ENCODE results near the gene RAB1B. TPM values are rescaled to one million over a fixed set of nuclear protein-coding genes. Genes with fewer than 3 reads are reported as not detected.

The RAB1B gene
- total RNA-seq, 1 donor from 2014 or later = 124 TPM

DNA sequence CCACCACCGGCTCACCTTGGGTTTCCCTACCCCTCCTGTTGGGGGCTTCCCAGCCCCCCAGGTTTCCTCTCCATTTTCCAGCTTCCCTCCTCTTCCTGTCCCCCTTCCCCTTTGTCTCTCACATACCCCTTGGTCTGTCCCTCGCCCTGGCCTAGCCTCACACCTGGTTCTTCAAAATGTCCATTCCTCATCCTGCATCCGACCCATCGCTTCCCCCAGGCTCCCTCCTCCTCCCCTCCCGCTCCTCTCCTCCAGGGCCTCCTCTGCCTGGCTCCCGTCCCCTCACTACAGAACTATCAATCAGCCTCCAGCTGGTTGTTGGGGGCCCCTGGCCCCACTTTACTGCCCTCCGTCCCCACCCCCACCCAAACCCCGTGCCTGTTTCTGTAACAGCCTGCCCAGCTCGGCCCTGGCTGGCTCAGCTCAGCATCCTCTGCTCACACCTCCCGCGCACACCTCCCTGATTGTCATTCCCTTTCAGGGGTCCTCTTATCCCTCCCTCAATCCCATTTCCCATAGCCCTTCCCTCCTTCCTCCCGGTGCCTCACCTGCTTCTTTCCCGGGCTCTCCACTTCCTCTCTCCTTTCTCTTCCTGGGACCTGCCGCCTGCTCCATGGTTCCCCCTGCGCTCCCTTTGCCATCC lies 10.8 kb downstream of the RAB1B start:
- no peak for DNase-seq (ENCODE audit: low spot score)
- intact Hi-C loops (cut with DNase I) = no loop called here

DNA sequence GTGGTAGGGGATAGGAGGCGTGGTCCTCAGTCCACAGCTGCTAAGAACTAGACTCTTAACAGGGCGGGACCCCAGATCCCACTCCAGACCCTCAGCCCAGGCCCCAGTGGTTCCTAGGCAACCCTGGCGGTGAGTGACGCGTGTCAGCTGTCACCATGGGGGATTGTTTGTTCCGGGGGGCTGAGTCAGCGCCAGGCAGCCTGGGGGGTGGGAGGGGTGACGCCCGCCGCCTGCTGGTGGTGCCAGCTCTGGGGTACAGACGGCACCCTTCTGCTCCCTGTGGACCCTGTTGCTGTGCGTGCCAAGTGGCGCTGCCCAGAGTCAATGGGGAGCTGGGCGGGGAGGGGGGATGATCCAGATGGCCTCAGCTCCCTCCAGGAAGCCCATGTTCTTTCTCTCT lies 12.0 kb downstream of the RAB1B start:
- intact Hi-C loops (cut with DNase I) = no loop called here
- no peak for DNase-seq (ENCODE audit: low spot score)

DNA sequence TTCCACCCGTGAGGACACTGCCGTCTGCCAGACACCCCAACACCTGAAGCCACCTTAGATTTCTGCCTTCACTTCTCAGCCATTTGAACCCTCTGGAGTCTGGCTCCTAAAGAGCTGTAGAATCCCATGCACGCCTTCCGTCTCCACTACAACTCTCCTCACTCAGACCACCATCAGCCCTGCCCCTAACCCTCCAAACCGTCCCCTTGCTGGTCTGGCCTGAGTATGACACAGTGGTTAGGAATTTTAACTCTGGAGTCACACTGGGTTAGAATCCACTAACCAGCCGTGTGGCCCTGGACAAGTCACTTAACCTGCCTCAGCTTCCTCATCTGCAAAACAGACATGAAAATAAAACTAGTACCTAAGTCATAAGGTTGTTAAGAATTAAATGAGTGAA lies 12.6 kb downstream of the RAB1B start:
- intact Hi-C loops (cut with DNase I) = no loop called here
- DNase-seq (ENCODE audit: low spot score) = no peak

DNA sequence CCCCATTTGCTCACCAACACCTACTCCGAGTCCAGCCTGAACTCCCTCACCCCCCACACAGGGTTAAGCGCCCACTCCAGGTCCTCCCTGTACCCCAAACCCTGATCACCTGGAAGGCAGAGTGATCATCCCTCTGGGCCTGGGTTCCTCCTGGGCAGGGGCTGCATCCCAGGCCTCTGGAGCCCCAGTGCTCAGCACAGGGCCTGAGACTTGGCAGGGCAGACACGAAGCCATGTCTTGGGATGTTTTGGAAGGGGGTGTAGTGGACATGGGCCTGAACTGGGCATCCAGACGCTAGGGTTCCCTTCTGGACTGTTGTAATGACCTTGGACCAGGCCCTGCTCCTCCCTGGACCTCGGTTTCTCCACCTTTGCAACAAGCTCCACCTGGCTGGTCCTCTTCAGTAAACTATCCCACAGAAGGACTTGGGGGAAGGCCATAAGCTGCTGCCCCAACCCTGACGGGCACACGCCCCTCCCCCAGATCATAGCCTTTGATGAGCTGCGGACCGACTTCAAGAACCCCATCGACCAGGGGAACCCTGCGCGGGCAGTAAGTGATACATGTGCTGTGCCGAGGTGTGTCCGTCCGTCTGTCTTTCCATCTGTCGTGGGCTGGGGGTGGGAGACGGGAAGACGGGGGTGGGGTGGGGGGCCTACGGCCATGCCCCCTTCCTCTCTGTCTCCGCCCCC lies 13.5 kb downstream of the RAB1B start:
- intact Hi-C loops (cut with DNase I) = no loop called here
- no peak for DNase-seq (ENCODE audit: low spot score)

DNA sequence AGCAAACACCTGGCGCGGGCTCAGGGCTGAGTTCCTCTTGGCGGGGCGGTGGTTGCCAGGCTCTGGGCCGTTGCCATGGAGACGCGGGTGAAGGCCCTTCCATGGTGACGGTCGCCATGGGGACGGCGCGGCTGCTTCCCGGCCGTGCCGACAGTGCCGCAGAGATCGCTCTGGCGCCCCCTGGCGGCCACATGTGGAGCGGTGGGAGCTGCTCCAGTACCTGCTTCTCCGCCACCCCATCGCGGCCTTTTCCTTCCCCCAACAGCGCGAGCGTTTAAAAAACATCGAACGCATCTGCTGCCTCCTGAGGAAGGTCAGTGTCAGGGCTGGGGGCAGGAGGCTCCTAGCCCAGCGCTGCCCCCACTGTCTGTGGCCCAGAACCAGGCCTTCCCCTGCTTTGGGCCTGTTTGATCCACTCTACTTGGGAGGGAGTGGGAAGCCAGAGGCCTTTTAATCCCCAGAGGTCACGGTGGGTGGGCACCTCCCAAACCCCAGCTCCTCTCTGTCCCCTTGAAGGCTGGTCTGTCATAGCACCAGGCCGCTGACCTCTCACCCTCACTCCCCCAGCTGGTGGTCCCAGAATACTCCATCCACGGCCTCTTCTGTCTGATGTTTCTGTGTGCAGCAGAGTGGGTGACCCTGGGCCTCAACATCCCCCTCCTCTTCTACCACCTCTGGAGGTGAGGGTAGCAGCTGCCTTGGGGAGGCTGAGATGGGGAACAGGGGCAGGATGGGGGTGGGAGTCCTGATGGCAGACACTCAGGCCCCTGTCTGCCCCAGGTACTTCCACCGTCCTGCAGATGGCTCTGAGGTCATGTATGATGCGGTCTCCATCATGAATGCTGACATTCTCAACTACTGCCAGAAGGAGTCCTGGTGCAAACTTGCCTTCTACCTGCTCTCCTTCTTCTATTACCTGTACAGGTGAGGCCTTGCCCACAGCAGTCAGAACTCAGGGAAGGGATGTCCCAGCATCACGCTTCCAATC lies 14.3 kb downstream of the RAB1B start:
- peak; percentile 98 for DNase-seq (ENCODE audit: low spot score)
- intact Hi-C loops (cut with DNase I) = no loop called here

DNA sequence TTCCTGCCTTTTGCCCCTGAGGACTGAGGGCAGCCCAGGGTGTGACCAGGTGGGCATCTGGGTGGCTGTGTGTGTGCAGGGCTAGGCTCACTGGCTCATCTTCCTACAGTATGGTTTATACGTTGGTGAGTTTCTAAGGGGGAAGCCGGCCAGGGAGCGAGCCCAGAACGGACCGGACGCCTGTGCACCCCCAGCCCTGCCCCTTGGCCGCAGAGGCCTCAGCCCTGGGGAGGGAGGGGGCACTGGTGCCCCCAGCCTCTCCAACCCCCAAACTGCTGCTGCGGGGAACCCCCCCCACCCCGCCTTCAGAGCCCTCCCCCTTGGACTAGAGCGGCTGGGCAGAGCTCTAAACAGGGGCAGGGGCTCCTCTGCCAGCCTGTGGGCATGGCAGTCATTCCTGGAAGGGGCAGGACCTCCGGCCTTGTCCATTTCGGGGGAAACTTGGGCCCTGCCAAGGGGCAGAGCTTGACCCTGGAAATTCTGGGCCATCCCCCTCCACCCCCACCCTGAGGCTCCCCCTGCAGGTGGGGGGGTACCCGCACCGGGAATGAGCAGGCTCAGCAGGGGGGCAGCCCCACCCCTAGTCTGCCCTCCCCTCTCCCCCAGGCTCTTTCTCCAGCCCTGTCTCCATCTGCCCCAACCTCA lies 15.1 kb downstream of the RAB1B start:
- no peak for DNase-seq (ENCODE audit: low spot score)
- intact Hi-C loops (cut with DNase I) = no loop called here

DNA sequence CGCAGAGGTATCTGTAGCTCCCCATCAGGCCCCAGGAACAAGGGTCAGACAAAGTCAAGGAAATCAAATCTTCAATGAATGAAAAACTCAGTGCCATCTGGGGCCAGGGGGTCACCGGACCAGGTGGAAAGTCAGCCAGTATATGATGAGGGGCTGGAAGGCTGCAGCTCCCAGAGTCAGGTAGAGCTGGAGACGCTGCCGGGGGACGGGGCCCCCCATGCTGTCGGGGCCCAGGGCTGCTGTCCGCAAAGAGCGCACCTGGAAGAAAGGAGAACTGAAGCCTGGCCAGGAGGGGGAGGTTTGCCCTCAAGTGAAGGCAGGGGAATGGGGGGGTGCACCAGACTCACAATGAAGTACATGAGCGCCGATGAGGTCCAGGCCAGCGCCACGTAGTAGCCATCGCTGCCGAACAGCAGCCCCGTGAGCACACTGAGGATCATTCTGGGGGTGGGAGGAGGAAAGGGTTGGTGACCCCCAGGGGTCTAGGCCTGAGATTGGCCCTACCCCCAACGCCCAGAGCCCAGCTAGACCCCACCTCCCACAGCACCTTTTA lies 16.2 kb downstream of the RAB1B start:
- DNase-seq (ENCODE audit: low spot score) = no peak
- intact Hi-C loops (cut with DNase I) = no loop called here

DNA sequence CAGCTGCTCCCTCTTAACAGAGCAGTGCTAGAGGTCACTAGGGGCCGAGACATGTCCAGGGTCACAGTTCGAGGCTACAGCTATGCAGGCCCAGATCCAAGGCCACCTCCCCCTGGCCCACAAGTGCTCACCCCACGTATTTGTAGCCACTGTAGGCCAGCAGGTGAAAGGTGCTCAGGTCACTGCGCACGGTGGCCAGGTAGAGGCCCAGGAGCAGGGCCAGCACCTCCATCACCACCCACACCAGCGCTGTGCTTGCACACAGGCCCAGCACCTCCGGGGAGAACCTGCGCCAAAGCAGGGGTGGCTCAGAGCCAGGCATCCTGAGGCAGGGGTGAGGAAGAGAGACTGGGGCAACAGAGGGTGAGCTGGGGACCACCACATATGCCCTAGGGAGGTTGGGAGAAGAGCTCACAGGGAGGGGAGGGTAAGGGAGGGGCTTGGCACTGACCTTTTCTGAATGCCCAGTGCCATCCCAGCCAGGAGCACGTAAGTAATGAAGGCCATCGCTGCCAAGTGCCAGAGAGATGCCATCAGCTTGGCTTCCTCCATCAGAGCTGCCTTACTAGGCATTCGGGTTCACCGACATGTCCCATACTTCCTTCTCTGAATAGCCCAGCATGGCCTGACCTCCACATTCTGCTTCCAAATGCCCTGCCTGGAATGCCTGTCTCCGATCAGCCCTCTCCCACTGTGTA lies 17.0 kb downstream of the RAB1B start:
- intact Hi-C loops (cut with DNase I) = no loop called here
- DNase-seq (ENCODE audit: low spot score) = no peak

DNA sequence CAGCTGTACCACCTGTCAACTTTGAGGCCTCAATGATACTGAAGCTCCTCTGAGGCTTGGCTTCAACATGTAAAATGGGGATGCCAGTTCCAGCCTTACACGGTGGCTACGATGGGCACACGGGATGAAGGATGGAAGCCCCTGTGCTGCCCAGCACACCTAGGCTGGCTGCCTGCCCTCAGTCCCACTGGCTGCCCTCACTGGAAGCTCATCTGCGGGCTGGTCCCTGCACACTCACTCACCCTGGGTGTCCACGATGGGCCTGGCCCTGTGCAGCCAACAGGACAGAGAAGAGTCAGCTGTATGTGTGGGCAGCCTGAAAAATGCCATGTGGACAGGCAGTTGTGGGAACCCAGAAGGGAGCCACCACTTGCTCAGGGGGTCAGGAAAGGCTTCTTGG lies 18.3 kb downstream of the RAB1B start:
- intact Hi-C loops (cut with DNase I) = no loop called here
- no peak for DNase-seq (ENCODE audit: low spot score)

DNA sequence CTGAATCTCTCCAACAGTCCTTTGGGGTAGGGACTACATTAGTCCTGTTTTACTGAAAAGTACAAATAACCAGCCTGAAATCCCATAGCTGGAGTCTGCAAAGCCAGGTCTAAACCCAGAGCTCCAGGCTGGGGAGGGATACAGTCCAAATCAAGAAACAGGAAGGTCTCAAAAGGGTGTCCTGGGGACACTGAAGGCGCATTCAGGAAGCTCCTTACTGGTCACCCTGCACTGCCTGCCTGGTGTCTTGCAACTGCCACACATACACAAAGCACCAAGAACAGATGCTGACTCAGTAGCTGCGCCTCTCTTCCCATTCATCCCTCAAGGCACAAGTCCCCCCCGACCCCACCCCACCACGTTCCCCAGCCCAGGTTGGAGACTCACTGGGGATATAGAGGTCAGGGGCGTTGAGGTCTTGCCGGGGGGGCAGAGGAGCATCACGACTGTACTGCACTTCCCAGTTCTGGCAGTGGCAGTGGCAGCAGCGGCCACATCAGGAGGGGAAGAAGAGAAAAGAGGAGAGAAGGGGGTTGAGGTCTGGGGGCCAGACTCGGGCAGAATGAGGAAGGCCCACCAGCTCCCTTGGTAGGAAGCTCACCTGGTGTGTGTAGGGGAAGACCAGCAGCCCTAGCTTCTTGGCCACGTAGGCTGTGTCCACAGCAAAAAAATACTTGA lies 18.9 kb downstream of the RAB1B start:
- no peak for DNase-seq (ENCODE audit: low spot score)
- intact Hi-C loops (cut with DNase I) = no loop called here

DNA sequence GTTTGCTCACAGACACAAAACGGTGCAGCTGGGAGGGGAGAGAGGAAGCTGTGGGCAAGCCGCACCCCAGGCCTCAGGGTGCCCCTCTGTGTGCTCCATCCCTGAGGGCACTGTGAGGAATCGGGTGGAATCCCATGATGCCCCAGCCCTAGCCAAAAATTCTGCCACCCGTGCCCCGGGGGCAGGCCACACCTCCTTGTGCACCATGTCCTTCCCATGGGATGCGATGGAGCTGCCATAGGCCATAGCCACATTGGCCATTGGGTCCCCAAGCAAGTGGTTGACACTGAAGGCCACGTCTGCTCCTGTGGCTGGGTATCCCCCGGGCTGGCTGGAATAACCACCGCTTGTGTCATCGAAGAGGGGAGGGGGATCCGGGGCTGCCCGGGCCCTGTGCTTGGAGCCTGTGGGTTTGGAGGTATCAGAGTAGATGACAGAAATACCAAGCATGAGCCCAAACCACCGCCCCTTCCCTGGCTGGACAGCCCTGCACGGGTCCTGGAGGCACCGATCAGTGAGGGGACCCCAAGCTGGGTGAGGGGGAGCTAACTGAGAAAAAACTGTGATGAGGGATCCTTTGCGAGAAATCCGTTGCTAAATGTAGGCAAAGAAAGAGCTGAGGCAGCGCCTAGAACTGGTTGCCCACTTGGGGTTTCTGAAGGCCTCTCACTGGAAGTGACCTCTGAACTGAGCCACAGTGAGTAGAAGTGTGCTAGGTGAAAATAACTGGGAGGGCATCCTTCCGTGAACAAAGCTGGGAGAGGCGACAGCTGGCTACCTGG lies 19.6 kb downstream of the RAB1B start:
- no peak for DNase-seq (ENCODE audit: low spot score)
- intact Hi-C loops (cut with DNase I) = loop anchor here (2.0 kb wide), 1 partner anchor 19 kb away; the partner anchor contains the start of gene RAB1B

DNA sequence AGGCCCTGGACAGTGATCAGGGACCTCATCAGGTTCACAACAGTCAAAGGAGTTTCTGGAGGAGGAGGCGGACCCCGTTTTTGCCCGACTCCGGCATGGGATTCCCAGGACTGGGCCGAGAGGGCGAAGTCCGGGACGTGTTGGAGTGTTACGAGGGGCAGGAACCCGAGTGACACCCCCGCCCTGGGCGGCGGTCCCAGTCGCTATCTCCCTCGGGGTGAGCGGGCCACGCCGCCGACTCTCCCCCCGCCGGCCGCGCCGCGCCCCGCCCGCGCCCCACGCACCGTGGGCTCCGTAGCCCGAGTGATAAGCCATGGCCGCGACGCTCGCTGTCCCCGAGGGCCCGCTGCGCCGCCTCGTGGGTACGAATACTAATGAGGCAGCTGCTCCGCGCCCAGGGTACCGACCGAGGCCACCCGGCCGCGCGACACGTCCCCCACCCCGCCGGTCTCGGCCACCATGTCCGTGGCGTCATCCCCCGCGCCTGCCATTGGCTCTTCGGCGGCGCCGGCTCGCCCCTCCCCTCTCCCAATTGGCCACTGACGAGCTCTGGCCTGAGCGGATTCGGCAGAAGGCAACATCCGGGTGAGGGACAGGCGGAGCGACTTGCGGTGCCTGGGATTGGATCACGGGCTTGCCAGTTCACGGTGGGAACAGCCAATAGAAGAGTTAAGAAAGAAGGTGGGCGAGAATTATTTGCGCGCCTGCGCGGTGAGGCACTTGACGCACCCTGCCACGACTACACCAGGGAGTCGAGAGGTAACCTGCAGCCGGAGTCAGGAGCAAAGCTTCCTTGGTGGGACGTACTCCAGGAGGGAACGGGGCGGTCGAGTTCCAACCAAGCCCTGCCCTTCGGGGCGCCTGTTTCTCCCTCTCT lies 20.5 kb downstream of the RAB1B start, which contains the start of gene YIF1A:
TSS of gene YIF1A (minus strand) at position 473 of the 877 bp plus-strand sequence. CDS start at position 315, 158 bp downstream.
- intact Hi-C loops (cut with DNase I) = loop anchor here (2.0 kb wide), 1 partner anchor 20 kb away; the partner anchor contains the start of gene RAB1B
- DNase-seq (ENCODE audit: low spot score) = peak; percentile 99

DNA sequence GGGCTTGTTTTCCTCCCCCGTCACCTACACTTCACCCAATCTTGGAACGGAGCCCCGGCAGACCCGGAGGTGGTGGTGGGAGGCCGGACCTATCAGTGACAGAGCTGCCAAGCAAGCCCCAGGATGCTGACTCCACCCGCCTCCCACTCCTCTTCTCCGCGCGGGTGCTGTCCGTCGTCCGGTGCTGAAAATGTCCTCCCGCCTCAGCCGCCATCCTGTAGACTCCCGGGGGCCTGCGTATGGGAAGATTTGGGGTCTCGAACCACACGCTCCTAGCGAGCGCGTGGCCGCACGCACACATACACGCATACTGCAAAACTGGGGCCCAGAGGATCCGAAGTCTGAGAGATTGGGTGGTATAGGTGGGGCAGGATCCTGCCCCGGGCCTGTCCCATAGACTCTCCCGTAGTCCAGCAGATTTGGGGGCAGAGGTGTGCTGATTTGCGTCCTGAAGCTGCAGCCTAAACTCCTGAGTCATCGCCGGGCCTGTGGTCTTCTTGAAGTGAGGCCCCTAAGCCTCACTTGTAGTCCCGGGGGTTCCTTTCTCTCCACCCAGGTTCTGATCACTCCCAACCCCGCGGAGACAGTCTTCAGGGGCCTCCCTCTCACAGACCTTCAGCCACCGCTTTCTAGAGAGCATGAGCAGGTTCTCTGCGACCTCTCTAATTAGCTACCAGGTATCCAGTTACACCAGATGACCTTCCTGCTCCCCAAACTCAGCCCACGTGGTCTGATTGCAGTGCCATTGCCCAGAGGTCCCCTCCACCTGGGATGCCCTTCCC lies 21.3 kb downstream of the RAB1B start:
- peak; percentile 83 for DNase-seq (ENCODE audit: low spot score)
- intact Hi-C loops (cut with DNase I) = loop anchor here (2.0 kb wide), 1 partner anchor 21 kb away; the partner anchor contains the start of gene RAB1B

DNA sequence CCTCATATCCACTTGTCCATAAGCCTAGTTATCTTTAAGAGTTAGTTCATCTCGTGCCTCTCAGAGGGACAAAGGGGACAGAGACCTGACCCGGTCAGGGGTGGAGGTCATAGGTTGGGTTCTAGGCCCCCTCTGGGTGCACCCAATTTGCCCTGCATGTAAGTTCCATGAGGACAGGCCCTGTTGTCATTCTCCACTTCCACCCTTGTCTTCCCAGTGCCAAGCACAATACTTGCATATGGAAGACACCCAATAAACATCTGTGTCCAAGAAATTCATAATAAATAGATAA lies 21.8 kb downstream of the RAB1B start:
- intact Hi-C loops (cut with DNase I) = no loop called here
- DNase-seq (ENCODE audit: low spot score) = no peak

DNA sequence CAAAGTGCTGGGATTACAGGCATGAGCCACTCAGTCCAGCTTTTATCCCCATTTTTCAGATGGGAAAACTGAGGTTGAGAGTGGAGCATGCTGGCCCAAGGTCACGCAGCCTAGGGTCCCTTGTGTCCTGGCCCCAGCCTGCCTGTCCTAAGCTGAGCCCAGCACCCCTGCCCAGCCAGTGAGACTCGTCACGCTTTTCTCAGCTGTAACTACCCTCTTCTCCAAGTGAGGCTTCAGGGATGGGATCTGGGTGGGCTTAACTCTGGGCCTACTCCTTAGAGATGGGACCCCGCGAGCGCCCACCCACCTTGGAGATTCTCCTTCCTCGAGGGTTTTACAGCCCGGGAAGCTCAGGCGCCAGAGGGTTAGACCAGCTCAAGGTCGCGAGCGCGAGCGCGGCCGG lies 22.9 kb downstream of the RAB1B start:
- DNase-seq (ENCODE audit: low spot score) = no peak
- intact Hi-C loops (cut with DNase I) = no loop called here

Data from cardiac septum (tissue), 1 donor.